Measurements from ENCODE around the gene RPE. TPM values are rescaled to one million over a fixed set of nuclear protein-coding genes. Genes with fewer than 3 reads are reported as not detected.

The RPE gene
- 63.9 and 68.6 TPM in 2 replicates for total RNA-seq (2014; rRNA removed; shearing (Covaris generic))

DNA sequence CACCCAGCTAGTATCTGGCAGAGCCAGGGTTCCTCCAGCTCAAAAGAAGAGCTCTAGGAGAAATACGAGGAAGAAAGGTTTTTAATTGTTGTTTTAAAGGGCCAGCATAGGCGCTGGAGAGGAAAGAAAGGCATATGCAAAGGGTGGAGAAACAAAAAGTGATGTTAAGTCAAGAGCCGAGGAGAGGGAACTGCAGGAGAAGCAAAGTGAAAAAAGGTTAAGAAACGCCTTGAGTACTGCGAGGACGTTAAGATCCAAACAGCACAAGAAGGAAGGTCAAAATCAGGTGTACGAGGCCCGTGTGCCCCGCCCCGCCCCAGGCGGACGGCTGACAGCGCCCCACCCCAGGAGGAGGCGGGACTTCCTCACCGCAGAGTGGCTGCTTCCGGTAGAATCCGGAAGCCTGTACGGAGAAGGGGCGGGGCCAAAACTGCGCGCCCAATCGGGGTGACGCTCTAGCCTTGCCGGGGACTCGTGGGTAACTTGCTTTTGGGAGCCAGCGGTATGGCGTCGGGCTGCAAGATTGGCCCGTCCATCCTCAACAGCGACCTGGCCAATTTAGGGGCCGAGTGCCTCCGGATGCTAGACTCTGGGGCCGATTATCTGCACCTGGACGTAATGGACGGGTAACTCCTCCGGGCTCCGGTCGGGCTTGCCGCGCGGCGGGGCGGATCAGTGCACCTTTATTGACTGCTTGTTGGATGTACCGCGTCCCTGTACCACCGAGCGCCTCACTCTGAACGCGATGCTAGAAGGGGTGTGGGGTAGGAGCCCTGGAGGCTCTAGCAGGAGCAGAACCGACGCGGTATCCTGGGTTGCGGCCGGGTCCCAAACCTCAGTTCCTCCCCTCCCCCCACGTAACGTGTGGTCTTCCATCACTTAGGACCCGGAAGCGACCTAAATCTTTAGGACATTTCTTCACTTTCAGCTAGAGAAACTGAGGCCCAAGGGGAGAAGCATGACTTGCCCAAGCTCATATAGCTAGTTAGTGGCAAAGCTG lies at the start of gene RPE:
Gene RPE, plus strand, starts transcription at position 481 of the 1,000 bp plus-strand sequence. Its CDS starts 24 bp downstream, at position 505.
- DNase-seq (ENCODE audit: low spot score), result peak; percentile 96

DNA sequence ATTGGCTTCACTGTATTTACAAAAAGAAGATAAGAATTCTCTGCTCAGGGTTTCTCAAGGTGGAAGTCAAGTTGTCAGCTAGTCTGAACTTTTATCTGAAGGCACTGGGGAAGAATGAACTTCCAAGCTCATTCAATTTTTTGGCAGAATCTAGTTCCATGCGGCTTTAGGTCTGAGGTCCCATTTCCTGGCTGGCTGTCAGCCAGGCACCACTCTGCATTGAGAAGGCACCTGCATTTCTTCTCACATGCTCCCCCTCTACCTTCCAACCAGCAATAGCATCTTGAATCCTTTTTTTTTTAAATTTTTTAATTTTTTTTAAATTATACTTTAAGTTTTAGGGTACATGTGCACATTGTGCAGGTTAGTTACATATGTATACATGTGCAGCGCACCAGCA lies 46.2 kb upstream of the RPE start:
- DNase-seq (ENCODE audit: low spot score), result no peak

DNA sequence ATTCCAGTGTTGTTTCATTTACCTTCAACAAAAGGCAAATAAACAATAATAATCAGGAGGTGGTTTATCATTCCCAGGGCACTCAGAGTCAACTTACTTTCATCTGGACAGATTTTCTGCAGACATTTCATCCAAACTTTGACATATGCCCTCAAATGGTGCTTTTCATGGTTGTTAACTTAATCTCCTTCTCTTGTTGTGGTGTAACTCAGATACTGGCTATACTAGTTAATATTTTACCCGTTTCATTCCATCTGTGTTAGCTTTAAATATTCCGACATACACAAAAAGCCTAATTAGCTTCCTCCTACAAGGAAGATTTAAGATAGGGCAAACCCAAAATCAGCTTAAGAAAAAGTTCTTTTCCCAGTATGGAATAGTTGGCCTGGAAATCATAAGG lies 44.4 kb upstream of the RPE start:
- no peak for DNase-seq (ENCODE audit: low spot score)

DNA sequence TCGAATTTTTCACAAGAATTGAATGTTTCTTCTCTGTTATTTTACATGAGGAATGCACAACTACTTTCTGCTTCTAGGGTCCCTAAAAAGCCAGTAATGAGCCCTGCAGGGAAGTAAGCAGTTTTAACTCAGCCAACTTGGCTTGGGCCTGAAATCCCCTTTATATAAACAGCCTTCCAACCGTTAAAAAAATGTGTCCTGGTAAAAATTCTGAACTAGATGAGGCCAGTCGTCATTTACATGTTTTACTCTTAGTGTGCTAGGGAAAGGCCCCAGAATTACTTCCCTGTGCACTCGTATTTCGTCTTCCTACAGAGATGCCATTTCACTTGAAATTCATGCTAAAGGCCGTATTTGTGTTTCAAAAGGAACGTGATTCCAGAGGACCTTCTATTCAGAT lies 42.4 kb upstream of the RPE start:
- DNase-seq (ENCODE audit: low spot score), result no peak

DNA sequence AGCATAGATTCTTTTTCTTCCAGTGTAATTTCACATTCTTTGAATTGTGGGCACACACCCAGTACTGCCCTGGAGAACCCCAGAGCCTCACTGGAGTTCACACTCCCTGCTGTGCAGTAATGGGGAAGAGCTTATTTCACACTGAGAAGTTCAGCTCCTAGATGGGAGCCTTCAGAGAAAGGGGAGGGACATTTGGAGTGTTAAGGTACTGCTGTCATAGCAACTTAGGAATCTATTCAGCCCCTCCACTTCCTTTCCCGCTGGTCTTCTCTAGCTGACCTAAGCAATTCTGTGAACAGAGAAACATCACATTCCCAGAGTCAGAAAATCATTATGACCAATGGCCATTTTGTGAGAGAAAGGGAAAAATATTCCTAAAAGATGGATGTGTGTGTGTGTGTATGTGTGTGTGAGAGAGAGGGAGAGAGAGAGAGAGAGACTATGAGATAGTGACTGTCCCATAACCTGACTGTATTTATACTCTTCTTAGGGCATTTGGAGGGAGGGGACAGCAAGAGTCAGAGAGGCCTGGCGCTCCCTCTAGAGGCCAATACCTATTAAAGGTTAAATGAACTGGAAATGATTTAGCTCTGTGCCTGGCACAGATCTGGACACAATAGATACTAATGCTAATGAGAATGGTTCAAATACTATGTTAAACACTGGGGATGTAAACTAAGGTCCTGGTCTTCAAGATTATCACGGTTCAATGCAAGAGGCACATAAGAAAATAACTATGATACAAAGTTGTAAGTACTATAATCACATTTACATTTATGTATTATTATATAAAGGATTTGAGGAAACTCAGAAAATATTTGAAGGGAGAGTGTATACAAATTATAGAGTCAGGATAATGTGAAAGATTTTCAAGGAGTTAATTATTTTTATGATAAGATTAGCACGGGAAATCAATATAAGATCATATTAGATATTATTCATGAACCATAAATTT lies 41.5 kb upstream of the RPE start:
- peak; percentile 81 for DNase-seq (ENCODE audit: low spot score)

DNA sequence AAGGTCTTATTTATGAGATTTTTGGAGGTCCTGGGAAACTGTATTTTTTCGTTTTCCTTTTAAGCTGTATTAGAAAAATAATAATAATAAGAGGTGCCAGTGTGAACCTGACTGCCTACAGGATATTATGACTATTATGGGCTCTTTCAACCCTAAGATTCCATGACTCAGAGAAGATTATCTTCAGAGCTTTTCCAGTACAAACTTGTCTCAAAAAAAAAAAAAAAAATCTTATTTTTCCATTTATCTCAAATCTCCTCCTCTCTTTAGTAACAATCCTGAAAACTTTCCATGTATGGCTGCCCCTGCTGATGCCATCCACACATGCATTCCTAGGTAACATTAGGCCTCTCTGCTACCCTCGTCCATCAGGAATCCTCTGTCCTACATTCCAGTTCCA lies 36.7 kb upstream of the RPE start:
- DNase-seq (ENCODE audit: low spot score), result no peak

DNA sequence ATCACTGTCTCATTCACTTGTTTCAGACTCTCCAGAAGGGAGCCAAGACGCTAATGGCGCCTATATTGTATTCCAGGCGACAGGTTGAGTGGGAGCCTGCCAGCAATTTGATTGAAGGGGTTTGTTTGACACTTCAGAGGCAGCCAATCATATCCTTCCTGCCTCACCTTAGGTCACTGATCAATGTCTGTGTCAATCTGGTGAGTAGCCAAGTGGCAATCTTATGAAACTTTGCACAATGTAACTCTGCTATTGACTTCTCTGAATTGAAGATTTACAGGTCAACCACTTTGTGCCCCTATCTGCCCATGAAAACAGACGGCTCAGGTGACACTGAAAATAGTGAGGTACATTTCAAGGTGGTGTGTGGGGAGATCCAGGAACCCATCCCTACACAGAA lies 32.7 kb upstream of the RPE start:
- DNase-seq (ENCODE audit: low spot score), result no peak

DNA sequence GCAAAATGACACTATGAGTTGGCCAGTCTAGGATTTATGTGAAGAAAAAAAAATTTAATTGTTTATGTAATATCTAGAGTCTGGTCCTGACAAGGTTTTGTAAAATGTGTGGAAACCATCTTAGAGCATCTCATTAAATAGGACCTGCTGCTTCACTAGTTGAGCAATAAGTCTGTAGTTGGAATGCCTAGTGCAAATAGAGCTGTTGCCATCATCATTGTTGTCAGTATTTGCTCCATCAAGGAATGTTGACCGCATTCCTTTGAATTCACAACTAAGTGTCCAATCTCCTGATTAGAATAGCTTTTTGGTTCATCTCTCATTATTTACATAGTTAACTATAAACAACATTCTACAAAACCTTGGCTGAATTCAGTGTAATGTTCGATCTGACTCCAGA lies 32.2 kb upstream of the RPE start:
- DNase-seq (ENCODE audit: low spot score), result no peak

DNA sequence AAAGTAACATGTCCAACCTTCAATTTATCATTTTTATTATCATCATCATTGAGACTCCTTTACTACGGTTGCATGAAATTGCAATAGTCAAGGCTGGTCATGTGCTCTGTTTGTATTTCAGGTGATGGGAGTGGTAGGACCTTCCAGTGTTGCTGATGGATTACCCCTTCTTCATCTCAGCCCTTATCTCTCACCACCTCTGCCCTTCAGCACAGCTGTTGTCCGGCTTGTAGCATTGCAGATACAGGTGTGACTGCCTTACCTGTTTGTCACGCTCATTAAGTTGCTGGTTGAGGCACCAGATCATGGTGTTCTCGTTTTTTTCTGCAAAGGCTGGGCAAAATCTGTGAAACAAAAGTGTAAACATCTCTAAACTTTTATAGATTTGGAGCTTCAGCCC lies 31.7 kb upstream of the RPE start:
- no peak for DNase-seq (ENCODE audit: low spot score)

DNA sequence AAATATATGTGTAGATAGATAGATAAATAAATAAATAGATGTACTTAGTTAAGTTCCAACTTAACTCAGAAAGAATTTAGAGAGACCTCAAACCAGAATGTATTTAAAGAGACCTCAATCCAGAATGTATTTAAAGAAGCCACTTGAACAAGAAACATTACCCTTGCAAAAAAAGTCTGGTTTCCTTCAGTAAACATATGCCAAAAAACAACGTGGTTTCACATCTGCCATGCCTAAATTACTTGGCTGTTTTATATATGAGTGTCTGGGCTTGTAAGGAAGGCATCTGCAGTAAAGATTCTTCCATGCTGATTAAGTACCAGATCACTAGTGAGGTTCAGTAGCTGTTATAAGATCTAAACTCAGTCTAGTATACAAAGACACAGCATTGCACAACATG lies 29.1 kb upstream of the RPE start:
- DNase-seq (ENCODE audit: low spot score), result no peak

DNA sequence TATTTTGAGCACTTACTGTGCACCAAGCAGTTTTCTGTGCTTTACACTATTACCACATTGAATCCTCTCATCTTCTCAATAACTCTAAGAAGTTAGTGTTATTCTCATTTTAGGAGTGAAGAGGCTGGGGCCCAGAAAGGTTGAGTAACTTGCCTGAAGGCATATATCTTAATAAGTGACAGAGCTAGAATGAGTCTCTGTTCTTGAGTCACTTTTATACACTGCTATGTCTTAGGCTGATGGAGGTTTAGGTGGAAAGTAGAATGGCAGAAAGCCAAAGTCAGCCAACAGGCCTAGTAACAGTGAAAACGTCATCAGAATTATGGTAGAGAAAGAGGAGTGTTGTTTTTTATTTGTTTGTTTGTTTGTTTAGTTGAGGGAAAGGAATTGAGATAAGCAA lies 27.9 kb upstream of the RPE start:
- no peak for DNase-seq (ENCODE audit: low spot score)

DNA sequence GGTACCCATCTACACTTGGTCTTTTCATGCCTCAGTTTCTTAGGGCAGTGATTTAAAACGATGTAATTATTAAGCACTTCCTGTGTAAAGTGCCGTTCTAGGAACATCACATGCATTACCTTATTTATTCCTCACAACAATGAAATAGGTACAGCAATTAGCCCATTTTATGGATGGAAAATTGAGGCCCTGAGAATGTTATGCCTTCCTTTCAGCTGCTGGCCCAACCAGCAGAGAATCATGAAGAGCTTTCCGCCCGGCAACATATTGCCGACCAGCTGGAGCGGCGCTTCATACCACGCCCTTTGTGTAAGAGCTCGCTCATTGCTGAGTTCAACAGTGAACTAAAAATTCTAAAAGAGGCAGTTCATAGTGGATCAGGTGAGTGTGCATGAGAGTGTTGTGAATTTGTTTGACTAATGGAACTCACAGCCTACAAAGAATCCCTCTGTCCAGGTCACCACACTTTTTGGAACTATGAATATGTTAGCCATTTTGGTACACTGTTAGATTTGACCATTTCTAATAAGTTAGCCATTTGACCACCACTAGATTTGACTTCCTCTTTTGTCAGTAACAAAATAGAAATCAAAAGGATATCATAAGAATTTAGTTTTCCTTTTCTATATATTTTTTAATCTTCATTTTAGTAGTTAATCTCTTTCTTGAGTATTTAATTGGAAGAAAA lies 25.6 kb upstream of the RPE start:
- no peak for DNase-seq (ENCODE audit: low spot score)

DNA sequence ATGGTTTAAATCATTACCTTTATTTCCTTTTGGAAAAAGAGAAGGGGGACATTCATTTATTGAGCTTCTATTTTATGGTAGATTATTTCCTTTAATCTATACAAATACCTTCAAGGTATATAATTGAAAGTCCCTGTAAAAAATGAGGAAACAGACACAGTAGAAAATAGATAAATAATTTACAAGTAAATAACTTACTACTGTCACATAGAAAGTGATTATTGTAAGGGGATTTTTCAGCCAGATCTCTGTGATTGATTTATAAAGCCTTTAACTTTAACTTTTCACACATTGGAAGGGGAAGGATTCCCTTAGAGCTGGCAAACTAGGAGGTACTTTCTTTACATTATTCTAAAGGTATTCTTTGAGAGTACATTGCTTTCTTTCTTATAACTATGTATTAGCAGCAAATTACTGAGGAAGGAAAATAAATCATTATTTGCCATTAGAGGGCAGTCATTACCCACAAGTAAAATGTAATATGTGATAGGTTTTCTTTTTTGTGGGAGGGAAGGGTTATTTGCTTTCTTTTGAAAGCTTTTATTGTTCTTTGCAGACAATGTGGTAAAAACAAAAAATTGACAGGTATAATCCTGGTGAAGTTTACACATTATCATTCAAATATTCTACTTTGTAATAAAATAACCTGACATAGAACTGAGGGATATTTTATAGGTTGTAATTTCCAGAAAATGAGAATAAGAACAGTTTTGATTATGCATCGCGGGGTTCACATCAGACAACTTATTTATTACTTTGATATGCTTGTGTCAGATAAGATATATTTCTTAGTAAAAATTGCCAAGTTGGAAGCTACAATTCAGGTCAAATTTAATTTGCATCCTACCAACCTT lies 24.8 kb upstream of the RPE start:
- DNase-seq (ENCODE audit: low spot score), result peak; percentile 67

DNA sequence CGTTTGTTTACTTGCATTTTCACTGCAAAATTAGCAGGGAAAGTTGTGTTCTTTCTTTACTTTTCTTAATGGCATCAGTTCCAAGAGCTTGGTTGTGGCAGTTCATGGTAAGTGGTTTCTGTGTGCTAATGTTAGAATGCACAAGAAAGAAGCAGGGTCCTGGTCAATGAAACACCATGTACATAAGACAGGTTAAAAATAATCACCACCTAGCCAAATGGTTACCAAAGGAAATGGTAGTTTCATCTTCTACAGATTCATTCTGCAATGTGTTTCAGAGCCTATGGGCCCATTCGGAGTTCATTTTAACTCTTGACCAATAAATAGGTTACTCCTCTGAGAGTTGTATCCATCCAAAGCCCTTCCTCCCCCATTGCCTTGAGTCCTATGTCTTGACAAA lies 18.1 kb upstream of the RPE start:
- DNase-seq (ENCODE audit: low spot score), result no peak

DNA sequence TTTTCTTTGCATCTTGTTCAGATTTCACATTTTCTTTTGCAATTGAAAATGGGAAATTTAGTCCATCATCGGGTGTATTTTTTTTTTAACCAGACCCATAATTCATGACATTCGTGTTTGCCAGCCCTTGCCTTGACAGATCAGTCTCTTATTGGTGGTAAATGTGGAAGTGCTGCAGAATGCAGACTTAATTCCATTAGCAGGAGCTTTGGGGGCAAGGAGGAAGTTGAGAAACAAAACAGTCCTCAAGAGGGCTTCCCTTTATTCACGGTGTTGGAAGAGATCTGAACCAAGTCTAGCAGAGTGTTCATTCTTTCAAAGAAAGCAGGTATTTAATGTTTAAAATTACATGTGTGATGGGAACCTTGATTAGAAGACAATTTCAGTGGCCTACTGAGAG lies 16.6 kb upstream of the RPE start:
- no peak for DNase-seq (ENCODE audit: low spot score)

DNA sequence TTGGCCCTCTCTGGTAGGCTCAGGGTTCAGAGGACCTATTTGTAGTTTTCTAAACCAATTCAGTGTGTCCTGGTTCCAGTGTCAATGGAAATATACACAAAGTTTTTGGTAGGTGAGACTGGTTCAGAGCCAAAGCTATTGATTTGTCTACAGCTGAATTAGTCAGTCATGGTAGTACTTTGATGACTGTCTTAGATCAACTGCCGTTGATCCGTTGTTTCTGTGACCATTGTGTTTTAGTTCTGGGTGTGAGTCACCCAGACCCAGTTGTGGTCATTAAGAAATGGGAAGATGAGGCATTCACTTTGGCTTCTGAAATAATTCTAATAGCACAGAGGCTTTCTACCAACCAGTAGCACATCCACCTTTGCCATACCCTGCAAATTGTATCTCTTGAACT lies 16.0 kb upstream of the RPE start:
- no peak for DNase-seq (ENCODE audit: low spot score)

DNA sequence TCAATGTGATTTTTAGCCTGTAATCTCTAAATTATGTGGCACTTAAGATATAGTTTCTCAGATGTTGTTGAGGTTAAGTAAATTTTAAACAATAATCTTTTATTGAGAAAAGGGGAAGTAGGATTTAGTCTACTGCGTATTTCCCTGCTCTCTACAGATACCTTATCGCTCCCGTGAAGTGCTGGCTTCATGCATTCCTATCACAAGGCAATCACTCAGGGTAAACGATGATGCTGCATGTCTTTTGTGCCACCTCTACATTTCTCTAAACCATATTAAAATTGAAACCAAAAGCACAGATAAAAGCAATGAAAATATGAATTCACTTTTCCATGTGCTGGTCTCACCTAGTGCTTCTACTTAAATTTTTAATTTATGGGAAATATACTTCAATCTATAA lies 14.4 kb upstream of the RPE start:
- no peak for DNase-seq (ENCODE audit: low spot score)

DNA sequence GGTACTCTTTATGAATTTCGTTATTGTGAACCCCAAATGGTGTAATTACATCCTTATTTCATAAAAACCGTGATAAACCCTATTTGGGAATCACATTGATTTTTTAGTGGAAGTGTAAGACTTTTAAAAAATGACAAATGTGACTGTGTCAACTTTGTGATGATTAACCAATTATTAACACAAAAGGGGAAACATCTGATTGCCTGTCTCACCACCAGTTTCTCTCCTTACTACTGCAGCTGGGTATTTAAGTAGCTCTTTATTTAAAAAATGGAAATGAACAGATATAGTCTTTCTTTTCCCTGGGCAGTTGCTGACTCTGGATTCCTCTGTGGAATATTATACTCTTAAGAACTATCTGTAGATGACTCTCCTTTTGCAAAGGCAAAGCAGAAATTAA lies 11.6 kb upstream of the RPE start:
- DNase-seq (ENCODE audit: low spot score), result no peak

DNA sequence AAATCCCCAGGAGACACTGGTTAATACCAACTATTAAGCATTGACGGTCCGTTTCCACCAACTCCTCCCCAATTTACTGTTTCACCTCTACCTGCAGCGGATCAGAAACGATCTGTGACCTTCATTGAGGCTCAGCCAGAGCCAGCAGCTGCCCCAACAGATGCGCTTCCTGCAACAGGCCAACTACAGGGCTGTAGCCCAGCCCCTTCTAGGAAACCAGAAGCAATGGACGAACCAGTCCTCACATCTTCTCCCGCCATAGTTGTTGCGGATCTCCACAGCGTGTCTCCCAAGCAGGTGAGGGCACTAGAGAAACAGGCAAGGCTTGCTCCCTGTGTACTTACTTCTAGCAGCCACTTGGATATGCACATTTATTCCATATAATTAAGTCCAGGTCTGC lies 8.5 kb upstream of the RPE start:
- DNase-seq (ENCODE audit: low spot score), result no peak

DNA sequence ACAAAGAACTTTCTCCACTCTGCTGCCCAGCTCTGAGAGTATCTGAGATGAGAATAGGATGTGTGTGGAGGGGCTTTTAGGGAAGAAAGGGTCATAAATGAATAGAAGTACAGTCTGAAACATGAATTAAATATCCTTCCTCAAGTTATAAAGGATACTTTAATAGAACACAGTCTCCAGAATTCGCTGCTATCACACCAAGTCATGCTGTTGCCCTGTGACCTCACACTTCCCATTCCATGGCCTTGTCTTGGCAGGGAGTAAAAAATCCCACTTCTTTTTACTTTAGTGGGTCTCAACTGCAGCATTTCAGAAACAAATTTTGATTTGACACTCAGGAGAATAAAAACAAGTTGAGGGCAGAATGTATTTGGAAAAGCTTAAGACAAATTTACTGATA lies 3.8 kb upstream of the RPE start:
- no peak for DNase-seq (ENCODE audit: low spot score)
